Vagina (tissue), 2 donors: Measurements from ENCODE around the gene SRPK3.

Experiments used
- POLR2AphosphoS5 ChIP-seq, 2 donors: sonication (generic); formaldehyde crosslinking; IDR thresholded peaks; one replicate each; pipeline ENCODE4 v1.9.0; 2017; ENCODE audit warnings: antibody characterized with exemption in 2 of 2, mild to moderate bottlenecking in 2 of 2, low read depth in 1 of 2; ENCODE audit not compliant: insufficient read depth in 1 of 2
- TF ChIP-seq, protein P1 (sequence below), 3 experiments: fragments of 450-650 bp in 2 of 3; fragments of 200-600 bp in 1 of 3; sonication (generic) in 1 of 3; IDR thresholded peaks; one replicate each; pipeline ENCODE4 v1.5.1; 2017 to 2019; ENCODE audit warnings: antibody characterized with exemption in 3 of 3, mild to moderate bottlenecking in 2 of 3, moderate library complexity in 2 of 3

DNA sequence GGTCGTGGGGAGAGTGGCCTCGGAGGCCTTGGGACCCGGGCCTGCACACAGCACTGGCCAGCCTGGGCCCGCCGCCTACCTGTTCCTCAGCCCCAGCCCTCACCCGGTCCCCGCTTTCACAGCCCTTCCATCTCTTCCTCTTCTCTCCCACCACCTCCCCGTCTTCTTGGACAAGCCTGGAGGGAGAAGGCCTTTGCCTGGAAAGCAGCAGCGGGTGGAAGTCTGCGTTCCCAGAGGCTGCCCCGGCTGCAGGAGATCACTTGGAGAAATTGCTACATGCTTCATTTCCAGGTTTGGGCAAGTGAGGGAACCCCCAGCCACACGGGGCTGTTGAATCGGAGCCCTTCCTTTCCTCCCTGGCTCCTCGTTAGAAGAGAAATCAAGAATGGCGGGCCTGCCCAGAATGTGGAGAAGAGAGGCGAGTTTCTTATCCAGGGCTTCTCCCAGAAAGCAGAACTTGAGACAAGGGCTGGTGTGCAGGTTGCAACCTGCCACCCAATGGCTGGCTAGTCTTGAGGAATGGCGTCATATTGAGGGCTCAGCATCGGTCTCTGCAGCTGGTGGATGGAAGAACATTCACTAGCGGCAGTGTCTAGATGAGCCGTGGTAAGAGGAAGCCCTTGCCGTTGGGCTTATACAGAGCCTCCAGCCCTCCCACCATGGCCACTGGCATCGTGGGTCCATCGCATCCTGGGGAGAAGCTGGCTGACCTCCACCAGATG is 50.7 kb downstream of the SRPK3 start:
- TF ChIP-seq, protein P1, sequence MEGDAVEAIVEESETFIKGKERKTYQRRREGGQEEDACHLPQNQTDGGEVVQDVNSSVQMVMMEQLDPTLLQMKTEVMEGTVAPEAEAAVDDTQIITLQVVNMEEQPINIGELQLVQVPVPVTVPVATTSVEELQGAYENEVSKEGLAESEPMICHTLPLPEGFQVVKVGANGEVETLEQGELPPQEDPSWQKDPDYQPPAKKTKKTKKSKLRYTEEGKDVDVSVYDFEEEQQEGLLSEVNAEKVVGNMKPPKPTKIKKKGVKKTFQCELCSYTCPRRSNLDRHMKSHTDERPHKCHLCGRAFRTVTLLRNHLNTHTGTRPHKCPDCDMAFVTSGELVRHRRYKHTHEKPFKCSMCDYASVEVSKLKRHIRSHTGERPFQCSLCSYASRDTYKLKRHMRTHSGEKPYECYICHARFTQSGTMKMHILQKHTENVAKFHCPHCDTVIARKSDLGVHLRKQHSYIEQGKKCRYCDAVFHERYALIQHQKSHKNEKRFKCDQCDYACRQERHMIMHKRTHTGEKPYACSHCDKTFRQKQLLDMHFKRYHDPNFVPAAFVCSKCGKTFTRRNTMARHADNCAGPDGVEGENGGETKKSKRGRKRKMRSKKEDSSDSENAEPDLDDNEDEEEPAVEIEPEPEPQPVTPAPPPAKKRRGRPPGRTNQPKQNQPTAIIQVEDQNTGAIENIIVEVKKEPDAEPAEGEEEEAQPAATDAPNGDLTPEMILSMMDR (IDR thresholded peaks at IDR 0.05), result no peak
- no peak for TF ChIP-seq POLR2AphosphoS5 (IDR thresholded peaks at IDR 0.05; ENCODE audit: insufficient read depth in 1 of 2, low read depth in 1 of 2)
